Left ventricle myocardium inferior (tissue), 1 donor: Measurements from ENCODE around the gene ESR1. TPM values are rescaled to one million over a fixed set of nuclear protein-coding genes. Genes with fewer than 3 reads are reported as not detected.
"Not testable (repeated sequence)": the region's sequence is repeated elsewhere in the genome, so short reads cannot be mapped to it uniquely, and the experiment has no call there.

Experiments
- DNase-seq: peaks from one replicate; pipeline ENCODE4 v3.0.0-alpha.2; 2020
- H3K27ac ChIP-seq: fragments of 200-600 bp; replicated peaks from 2 replicates; pipeline ENCODE4 v1.8.0; 2021
- H3K27me3 ChIP-seq: fragments of 200-600 bp; 2 replicates; pipeline ENCODE4 v1.8.0; 2021; ENCODE audit warnings: low read depth
- H3K36me3 ChIP-seq: fragments of 200-600 bp; 2 replicates; pipeline ENCODE4 v1.8.0; 2021
- H3K4me1 ChIP-seq: fragments of 200-600 bp; 2 replicates; pipeline ENCODE4 v1.8.0; 2021
- H3K4me3 ChIP-seq: fragments of 200-600 bp; 2 replicates; pipeline ENCODE4 v1.8.0; 2021; ENCODE audit warnings: mild to moderate bottlenecking, moderate library complexity
- H3K9me3 ChIP-seq: fragments of 200-600 bp; replicated peaks from 2 replicates; pipeline ENCODE4 v1.8.0; 2021
- intact Hi-C: fragments of 100-400 bp; cut with micrococcal nuclease; formaldehyde crosslinking; loops from one replicate; pipeline ENCODE4 v1.11.0; 2022
- total RNA-seq: library from RNA; stranded (reverse); fragmentation: NEBNext Ultra II Directional; extraction: Animal tissue kit (Norgen Biotek cat#: 25700); gene quantifications from one replicate; pipeline ENCODE4 v1.2.1, GENCODE V29; 2021
- TF ChIP-seq, protein P1 (sequence below): fragments of 200-600 bp; IDR thresholded peaks from 2 replicates; pipeline ENCODE4 v1.8.0; 2021; ENCODE audit warnings: antibody characterized with exemption, mild to moderate bottlenecking, borderline replicate concordance
- donor health status: DM: no; HTN: yes; CAD: no; lungs with severe emphysema.

ESR1 gene
- total RNA-seq, 1 donor from 2014 or later, result 1.6 TPM

DNA sequence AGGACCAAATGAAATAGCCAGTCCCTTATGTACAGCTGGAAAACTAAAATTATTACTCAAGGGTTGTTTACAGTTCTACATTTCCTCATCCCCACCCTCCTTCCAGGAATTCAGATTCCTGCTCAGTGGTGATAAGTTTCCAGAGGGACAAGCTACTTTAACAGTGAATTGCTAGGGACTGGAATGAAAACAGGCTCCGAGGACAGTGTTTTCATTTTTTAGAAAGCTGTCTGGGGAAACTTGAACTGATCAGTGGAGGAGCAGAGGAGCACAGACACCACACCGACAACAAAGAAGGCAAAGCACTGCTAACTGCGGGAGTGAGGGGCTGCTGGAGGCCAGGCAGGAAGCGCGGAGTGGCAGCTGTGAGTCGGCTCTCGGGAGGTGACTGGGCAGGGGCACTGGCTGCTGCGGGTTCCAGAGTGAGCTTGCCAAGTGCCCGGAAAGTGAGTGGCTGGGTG lies 322.2 kb downstream of the ESR1 start:
- TF ChIP-seq, protein P1, sequence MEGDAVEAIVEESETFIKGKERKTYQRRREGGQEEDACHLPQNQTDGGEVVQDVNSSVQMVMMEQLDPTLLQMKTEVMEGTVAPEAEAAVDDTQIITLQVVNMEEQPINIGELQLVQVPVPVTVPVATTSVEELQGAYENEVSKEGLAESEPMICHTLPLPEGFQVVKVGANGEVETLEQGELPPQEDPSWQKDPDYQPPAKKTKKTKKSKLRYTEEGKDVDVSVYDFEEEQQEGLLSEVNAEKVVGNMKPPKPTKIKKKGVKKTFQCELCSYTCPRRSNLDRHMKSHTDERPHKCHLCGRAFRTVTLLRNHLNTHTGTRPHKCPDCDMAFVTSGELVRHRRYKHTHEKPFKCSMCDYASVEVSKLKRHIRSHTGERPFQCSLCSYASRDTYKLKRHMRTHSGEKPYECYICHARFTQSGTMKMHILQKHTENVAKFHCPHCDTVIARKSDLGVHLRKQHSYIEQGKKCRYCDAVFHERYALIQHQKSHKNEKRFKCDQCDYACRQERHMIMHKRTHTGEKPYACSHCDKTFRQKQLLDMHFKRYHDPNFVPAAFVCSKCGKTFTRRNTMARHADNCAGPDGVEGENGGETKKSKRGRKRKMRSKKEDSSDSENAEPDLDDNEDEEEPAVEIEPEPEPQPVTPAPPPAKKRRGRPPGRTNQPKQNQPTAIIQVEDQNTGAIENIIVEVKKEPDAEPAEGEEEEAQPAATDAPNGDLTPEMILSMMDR, result no peak
- H3K4me1 ChIP-seq, result peaks cover 56% of the 10 kb centered on the region
- H3K36me3 ChIP-seq, result peaks cover 74% of the 10 kb centered on the region
- no peaks in the 10 kb centered on the region for H3K27me3 ChIP-seq
- intact Hi-C loops, result loop anchor here (10.0 kb wide), 1 partner anchor 435 kb away; no protein-coding TSS in a partner anchor
- peak; percentile 24 for DNase-seq
- H3K27ac ChIP-seq, result peak overlapping the region; percentile 86
- no peaks in the 10 kb centered on the region for H3K9me3 ChIP-seq
- H3K4me3 ChIP-seq, result peak overlapping the region; percentile 62

DNA sequence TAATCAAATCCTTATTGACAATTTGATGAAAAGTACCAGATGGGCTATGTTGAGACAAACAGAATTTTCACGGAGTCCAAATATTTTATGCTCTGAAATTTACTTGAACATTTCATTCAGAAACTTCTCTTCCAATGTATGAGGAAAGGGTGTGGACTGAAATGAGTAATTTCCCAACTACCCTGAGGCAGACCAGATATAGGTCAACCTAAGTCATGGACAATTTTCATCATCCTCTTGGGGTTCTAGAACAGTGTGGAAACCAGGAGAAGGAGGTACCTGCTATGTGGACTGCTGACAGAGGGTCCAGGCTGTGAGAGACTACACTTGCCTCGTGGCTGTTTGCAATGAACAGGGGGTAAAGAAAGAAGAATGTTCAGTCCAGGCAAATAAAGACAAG lies 323.0 kb downstream of the ESR1 start:
- Histone ChIP-seq H3K4me3 (peak overlapping the region; percentile 62), H3K9me3 (no peaks in the 10 kb centered on the region), H3K4me1 (peaks cover 53% of the 10 kb centered on the region), H3K36me3 (peaks cover 76% of the 10 kb centered on the region), H3K27me3 (no peaks in the 10 kb centered on the region), H3K27ac (peak overlapping the region; percentile 86)
- no peak for DNase-seq
- intact Hi-C loops, result no loop called here
- TF ChIP-seq, protein P1, result no peak

DNA sequence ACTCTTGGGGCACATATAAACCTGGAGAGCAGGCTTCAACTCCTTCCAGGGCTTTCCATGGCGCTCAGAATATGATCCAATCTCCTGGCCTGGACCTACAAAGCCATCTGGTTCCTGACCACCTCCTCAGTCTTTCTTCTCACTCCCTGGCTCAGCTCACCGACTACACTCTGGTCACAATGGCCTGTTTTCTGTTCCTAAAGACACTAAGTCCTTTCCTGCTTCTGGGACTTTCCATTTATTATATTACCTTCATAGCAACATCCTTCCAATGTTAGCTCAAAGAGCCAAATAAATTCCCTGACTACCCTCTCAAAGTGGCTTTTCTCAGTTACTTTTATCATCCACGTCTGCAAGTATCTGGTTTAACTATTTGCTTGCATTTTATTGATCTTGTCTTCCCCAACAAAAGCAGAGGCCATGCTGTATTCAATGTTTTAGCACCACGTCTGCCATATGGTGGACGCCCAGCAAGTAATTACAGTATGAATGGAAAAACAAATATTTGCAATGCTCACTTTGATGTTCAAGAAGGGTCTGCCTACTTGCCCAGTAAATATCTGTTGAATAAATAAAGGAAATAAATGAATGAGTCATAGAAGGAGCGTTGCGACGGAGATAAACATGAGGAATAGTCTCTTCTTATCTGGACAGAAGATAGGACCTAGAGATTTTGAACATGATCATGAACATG lies 328.4 kb downstream of the ESR1 start:
- Histone ChIP-seq H3K9me3 (no peaks in the 10 kb centered on the region), H3K27me3 (no peaks in the 10 kb centered on the region), H3K27ac (no peak overlapping the region), H3K36me3 (peaks cover 98% of the 10 kb centered on the region), H3K4me1 (no peaks in the 10 kb centered on the region), H3K4me3 (no peak overlapping the region)
- TF ChIP-seq, protein P1, result no peak
- intact Hi-C loops, result no loop called here
- DNase-seq, result no peak

DNA sequence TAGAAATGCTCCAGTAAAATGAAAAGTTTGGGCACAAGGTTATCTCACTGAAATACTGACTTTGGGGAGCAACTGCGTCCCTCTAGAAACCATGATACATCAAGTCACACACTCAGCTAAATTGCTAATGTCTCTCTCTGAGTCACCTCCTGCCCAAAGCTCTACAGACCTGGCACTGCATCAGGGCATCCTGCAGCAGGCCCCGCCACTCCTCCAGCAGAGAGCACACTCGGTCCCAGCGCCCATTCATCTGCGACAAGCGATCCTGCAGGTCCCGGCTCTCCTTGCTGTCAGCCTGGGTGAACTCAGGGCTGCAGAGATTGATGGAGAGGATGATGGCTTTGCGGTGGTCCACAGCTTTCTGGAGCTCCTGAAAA lies 329.0 kb downstream of the ESR1 start:
- H3K9me3 ChIP-seq, result no peaks in the 10 kb centered on the region
- H3K4me1 ChIP-seq, result no peaks in the 10 kb centered on the region
- H3K4me3 ChIP-seq, result no peak overlapping the region
- peaks cover 100% of the 10 kb centered on the region for H3K36me3 ChIP-seq
- no peaks in the 10 kb centered on the region for H3K27me3 ChIP-seq
- no peak for DNase-seq
- TF ChIP-seq, protein P1, result no peak
- intact Hi-C loops, result no loop called here
- H3K27ac ChIP-seq, result no peak overlapping the region

DNA sequence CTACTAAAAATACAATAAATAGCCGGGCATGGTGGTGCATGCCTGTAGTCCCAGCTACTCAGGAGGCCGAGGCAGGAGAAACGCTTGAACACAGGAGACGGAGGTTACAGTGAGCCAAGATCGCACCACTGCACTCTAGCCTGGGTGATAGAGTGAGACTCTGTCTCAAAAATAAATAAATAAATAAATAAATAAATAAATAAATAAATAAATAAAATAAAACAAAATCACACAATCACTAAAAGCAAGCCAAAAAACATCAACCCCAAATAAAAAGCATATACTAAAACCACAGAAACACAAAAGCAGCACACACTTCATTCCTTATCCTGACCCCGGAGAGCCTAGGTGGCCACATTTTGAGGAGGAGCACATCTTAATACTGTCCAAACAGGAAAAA lies 330.9 kb downstream of the ESR1 start:
- H3K4me1 ChIP-seq, intact Hi-C loops, H3K9me3 ChIP-seq, H3K4me3 ChIP-seq, DNase-seq, H3K27ac ChIP-seq, H3K27me3 ChIP-seq: not testable (repeated sequence)
- peaks cover 100% of the 10 kb centered on the region for H3K36me3 ChIP-seq

DNA sequence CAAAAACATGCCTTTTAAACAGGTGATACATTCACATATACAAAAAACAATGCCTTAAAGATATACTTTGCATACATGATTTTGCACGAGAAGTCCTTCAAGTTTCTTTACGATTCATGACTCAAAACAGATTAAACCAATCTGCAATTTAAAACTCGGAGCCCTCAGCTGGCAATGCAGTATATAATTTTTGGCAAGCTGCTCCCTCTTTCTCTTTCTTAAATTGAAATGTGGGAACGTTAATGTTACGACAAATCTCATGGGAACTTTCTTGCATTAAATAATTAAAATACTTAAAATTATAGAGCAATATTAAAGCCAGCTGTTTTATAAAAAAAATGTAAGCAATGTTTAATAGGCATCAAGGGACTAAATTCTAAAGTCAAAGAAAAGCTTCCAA lies 334.6 kb downstream of the ESR1 start:
- intact Hi-C loops, result no loop called here
- Histone ChIP-seq H3K4me3 (no peak overlapping the region), H3K9me3 (no peaks in the 10 kb centered on the region)

More for the DNA sequence above, 334.6 kb downstream of the ESR1 start:
- Histone ChIP-seq H3K27me3 (no peaks in the 10 kb centered on the region), H3K4me1 (peaks cover 10% of the 10 kb centered on the region), H3K27ac (peak overlapping the region; percentile 1), H3K36me3 (peaks cover 100% of the 10 kb centered on the region)
- TF ChIP-seq, protein P1, result no peak
- no peak for DNase-seq
